ENCODE data around the gene CERS6. TPM values are rescaled to one million over a fixed set of nuclear protein-coding genes. Genes with fewer than 3 reads are reported as not detected.

The CERS6 gene
- total RNA-seq, 1 donor from 2014 or later = 21.8 TPM

DNA sequence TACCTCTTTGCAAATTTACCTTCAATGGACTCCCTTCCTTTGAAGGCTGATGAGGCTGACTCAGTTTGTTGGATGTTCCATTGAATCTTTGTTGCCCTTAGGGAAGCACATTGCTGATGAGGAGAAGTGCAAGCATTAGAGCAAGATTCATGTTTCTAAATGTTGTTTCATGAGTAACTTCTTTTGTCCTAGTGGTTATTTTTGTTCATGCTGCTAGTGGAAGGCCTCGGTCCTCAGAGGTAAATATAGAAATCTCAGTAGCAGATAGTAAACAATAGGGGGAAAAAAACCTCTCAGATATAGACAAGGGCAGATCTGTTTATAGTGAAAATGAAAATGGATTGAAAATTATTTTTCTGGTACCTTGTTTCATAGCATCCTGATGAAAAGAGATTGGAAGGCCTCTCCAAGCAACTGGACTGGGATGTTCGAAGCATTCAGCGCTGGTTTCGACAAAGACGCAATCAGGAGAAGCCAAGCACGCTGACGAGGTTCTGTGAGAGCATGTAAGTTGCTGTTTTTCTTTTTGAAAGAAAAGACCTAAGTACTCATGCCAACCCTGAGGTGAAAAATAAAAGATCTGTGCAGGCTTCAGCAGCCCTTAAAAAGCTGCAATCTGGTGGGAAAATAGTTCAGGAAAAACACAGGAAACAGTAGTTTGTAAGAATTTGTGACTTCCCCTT, 104.9 kb downstream of the CERS6 start:
- Histone ChIP-seq H3K4me3 (no peak overlapping the region), H3K27ac (no peak overlapping the region), H3K4me1 (no peaks in the 10 kb centered on the region), H3K9me3 (no peaks in the 10 kb centered on the region), H3K27me3 (ENCODE audit: low read depth) (no peaks in the 10 kb centered on the region), H3K36me3 (peaks cover 7% of the 10 kb centered on the region)
- TF ChIP-seq, protein P1, sequence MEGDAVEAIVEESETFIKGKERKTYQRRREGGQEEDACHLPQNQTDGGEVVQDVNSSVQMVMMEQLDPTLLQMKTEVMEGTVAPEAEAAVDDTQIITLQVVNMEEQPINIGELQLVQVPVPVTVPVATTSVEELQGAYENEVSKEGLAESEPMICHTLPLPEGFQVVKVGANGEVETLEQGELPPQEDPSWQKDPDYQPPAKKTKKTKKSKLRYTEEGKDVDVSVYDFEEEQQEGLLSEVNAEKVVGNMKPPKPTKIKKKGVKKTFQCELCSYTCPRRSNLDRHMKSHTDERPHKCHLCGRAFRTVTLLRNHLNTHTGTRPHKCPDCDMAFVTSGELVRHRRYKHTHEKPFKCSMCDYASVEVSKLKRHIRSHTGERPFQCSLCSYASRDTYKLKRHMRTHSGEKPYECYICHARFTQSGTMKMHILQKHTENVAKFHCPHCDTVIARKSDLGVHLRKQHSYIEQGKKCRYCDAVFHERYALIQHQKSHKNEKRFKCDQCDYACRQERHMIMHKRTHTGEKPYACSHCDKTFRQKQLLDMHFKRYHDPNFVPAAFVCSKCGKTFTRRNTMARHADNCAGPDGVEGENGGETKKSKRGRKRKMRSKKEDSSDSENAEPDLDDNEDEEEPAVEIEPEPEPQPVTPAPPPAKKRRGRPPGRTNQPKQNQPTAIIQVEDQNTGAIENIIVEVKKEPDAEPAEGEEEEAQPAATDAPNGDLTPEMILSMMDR (IDR thresholded peaks at IDR 0.05) = no peak
- intact Hi-C loops (cut with DNase I) = no loop called here
- ATAC-seq = no peak
- DNase-seq = no peak

DNA sequence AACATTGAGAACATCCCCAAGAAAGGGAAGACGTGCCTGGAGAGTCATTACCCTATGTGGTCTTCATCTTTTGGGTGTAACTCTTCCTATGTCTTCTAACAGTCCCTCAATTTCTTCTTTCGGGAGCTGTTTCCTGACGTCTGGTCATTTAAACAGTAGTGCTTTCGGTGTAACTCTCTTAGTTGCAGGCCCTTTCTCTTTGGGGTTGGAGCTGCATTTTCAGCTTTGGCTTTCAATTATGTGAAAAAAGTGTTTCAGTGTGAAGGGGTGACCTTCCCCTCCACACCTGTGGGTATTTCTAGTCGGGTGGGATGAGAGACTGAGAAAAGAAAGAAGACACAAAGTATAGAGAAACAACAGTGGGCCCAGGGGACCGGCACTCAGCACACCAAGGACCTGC, 105.9 kb downstream of the CERS6 start:
- no peak overlapping the region for H3K4me3 ChIP-seq
- no peaks in the 10 kb centered on the region for H3K9me3 ChIP-seq
- no peak overlapping the region for H3K27ac ChIP-seq
- H3K4me1 ChIP-seq = no peaks in the 10 kb centered on the region
- intact Hi-C loops (cut with DNase I) = no loop called here
- ATAC-seq = no peak
- H3K36me3 ChIP-seq = peaks cover 7% of the 10 kb centered on the region
- H3K27me3 ChIP-seq (ENCODE audit: low read depth) = no peaks in the 10 kb centered on the region
- TF ChIP-seq, protein P1 (IDR thresholded peaks at IDR 0.05) = no peak
- DNase-seq = no peak

DNA sequence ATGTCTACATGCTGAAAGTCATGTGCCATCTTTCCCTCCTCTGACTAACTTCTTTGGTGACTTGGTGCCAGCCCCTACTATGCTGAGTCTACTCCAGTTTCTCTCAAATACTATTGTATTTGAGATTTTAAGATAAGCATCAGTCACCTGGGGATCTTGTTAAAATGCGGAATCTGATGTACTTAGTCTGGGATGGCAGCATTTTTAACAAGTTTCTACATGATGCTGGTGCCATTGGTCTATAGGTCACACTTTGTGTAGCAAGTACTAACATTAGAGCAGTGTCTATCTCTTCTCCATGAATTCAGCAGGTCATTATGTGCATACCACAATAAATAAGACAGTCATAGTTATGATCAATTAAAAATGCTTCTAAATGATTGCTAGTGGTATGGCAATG, 106.9 kb downstream of the CERS6 start:
- TF ChIP-seq, protein P1 (IDR thresholded peaks at IDR 0.05) = no peak
- H3K4me3 ChIP-seq = no peak overlapping the region
- H3K4me1 ChIP-seq = no peaks in the 10 kb centered on the region
- no peaks in the 10 kb centered on the region for H3K27me3 ChIP-seq (ENCODE audit: low read depth)
- ATAC-seq (no peak), DNase-seq (no peak)
- peaks cover 7% of the 10 kb centered on the region for H3K36me3 ChIP-seq
- H3K9me3 ChIP-seq = no peaks in the 10 kb centered on the region
- intact Hi-C loops (cut with DNase I) = no loop called here
- H3K27ac ChIP-seq = no peak overlapping the region

DNA sequence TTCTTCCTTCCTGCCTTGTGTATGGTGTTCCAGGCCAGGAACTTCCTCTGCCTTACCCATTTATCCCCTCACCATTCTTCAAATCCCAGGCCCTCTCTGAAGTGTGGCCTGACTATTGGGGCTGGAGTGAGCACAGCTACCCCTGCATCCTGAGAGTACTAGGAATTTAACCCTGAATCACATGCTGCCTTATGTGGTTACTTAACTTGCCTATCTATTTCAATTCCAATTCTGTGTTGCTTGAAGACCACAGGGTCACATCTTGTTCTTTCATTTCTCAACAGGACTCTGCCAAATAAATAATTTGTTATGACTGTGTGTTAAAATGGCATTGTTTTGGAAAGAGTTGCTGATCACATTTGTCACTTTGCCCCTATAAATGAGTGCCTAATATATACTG, 108.6 kb downstream of the CERS6 start:
- no peak overlapping the region for H3K4me3 ChIP-seq
- ATAC-seq (no peak), DNase-seq (no peak)
- peaks cover 7% of the 10 kb centered on the region for H3K36me3 ChIP-seq
- H3K4me1 ChIP-seq = no peaks in the 10 kb centered on the region
- intact Hi-C loops (cut with DNase I) = no loop called here
- no peaks in the 10 kb centered on the region for H3K9me3 ChIP-seq
- no peaks in the 10 kb centered on the region for H3K27me3 ChIP-seq (ENCODE audit: low read depth)
- no peak overlapping the region for H3K27ac ChIP-seq
- TF ChIP-seq, protein P1 (IDR thresholded peaks at IDR 0.05) = no peak

DNA sequence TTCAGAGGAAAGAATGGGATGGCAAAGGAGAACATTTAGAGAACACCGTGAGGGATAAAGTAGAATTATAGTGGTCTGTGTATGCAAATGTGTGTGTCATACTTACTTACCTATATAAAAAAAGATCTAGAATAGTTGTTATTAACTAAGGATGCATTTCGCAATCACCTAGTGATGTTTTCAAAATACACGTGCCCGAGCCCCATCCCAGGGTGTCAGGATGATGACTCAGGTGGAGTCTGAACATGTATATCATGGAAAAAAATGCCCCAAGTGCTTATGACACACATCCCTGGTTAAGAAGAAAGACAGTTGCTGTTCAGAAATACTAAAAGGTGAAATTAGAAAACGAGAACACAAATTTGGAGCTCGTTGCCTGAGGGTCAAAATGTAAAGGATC, 109.0 kb downstream of the CERS6 start:
- TF ChIP-seq, protein P1 (IDR thresholded peaks at IDR 0.05) = no peak
- Histone ChIP-seq H3K4me1 (no peaks in the 10 kb centered on the region), H3K27me3 (ENCODE audit: low read depth) (no peaks in the 10 kb centered on the region), H3K4me3 (no peak overlapping the region), H3K9me3 (no peaks in the 10 kb centered on the region), H3K36me3 (peaks cover 7% of the 10 kb centered on the region), H3K27ac (no peak overlapping the region)
- intact Hi-C loops (cut with DNase I) = no loop called here
- ATAC-seq (no peak), DNase-seq (no peak)
